Activated CD8-positive, alpha-beta memory T cell treated with anti-CD3 and anti-CD28 coated beads for 1 hour (primary cell): ENCODE results near the gene IKZF4.

Experiments
- DNase-seq, 2 donors: peaks; one replicate each; pipeline ENCODE4 v3.0.0-alpha.2; 2020; ENCODE audit warnings: low read depth in 1 of 2; ENCODE audit errors: extremely low read depth in 1 of 2

IKZF4 gene

GRCh38 chr12:56081393-56082347, 60.8 kb downstream of the IKZF4 start:
- no peak for DNase-seq

- DNase-seq, result no peak
These were observed 61.5 kb downstream of the IKZF4 start for GRCh38 chr12:56082382-56082781.

DNA sequence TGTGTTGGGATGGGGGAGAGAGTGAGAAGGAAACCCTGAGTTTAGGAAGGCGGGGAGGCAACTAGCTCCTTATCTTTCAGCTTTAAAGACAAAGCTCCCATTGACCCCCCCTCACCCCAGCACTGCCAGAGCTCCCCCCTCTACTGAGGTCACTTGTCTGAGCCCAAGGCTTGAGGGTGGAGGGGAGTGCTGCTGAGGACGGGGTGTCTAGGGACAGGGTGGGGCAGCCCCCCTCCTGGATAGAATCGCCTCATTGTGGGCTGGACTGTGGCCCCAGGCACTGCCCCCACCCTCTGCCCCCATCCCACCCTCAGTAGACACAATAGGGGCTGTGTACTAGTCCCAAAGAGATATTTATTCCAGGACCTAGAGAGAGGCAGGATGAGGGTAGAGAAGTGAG, 62.1 kb downstream of the IKZF4 start:
- no peak for DNase-seq

DNA sequence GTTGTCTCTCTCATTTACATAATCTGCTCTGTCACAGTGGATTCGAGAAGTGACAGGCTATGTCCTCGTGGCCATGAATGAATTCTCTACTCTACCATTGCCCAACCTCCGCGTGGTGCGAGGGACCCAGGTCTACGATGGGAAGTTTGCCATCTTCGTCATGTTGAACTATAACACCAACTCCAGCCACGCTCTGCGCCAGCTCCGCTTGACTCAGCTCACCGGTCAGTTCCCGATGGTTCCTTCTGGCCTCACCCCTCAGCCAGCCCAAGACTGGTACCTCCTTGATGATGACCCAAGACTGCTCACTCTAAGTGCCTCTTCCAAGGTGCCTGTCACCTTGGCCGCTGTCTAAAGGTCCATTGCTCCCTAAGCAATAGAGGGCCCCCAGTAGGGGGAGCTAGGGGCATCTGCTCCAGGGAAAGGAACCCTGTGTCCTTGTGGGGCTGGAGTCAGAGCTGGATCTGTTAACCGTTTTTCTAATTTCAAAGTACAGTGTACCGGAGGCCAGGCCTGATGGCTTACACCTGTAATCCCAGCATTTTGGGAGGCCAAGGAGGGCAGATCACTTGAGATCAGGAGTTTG, 64.2 kb downstream of the IKZF4 start:
- no peak for DNase-seq

- no peak for DNase-seq
These were observed 65.3 kb downstream of the IKZF4 start for GRCh38 chr12:56086096-56086495.

GRCh38 chr12:56086608-56087007, 65.8 kb downstream of the IKZF4 start:
- DNase-seq, result no peak

- no peak for DNase-seq
These were observed 66.4 kb downstream of the IKZF4 start for GRCh38 chr12:56087220-56087619.
